Upper lobe of left lung (tissue), 6 donors: Measurements from ENCODE around the gene ASCL5. TPM values are rescaled to one million over a fixed set of nuclear protein-coding genes. Genes with fewer than 3 reads are reported as not detected.

Experiments
- ATAC-seq, 2 donors: fragments of 200-7000 bp; cut with Tn5 transposase; one replicate each; pipeline ENCODE4 v1.9.1; 2022; ENCODE audit warnings: mild to moderate bottlenecking in 2 of 2, moderate library complexity in 2 of 2; ENCODE audit not compliant: low FRiP score in 2 of 2
- DNase-seq, 2 donors: peaks; one replicate each; pipeline ENCODE4 v3.0.0-alpha.2; 2019 to 2020
- H3K27ac ChIP-seq, 4 donors: fragments of 200-600 bp; sonication (generic); one replicate each; pipeline ENCODE4 v1.5.1; 2016 to 2019
- H3K27me3 ChIP-seq, 4 donors: fragments of 200-600 bp; sonication (generic); one replicate each; pipeline ENCODE4 v1.5.1; 2017 to 2019
- H3K36me3 ChIP-seq, 4 donors: fragments of 200-600 bp; sonication (generic); one replicate each; pipeline ENCODE4 v1.5.1; 2016 to 2019
- H3K4me1 ChIP-seq, 4 donors: fragments of 200-600 bp; sonication (generic); one replicate each; pipeline ENCODE4 v1.5.1; 2018 to 2019
- H3K4me3 ChIP-seq, 4 donors: fragments of 200-600 bp; sonication (generic); one replicate each; pipeline ENCODE4 v1.5.1; 2017 to 2019; ENCODE audit warnings: mild to moderate bottlenecking in 2 of 4, moderate library complexity in 1 of 4
- H3K9me3 ChIP-seq, 4 donors: fragments of 200-600 bp; sonication (generic); one replicate each; pipeline ENCODE4 v1.5.1; 2018 to 2019
- EP300 ChIP-seq, 4 donors: sonication (generic); formaldehyde crosslinking; IDR thresholded peaks; one replicate each; pipeline ENCODE4 v1.5.1; 2017; ENCODE audit warnings: antibody characterized with exemption in 4 of 4, control low read depth in 2 of 4
- POLR2A ChIP-seq, 4 donors: fragments of 450-650 bp; IDR thresholded peaks; one replicate each; pipeline ENCODE4 v1.5.1; 2016 to 2017; ENCODE audit warnings: antibody characterized with exemption in 4 of 4, mild to moderate bottlenecking in 2 of 4
- POLR2AphosphoS5 ChIP-seq, 2 donors: sonication (generic); formaldehyde crosslinking; IDR thresholded peaks; one replicate each; pipeline ENCODE4 v1.5.1; 2017; ENCODE audit warnings: antibody characterized with exemption in 2 of 2
- WGBS, 2 donors: methylation state at CpG; one replicate each; pipeline ENCODE4 v1.1.5; 2017 to 2018; 5-methylcytosine and 5-hydroxymethylcytosine counted together
- total RNA-seq, 6 donors: library from RNA; depleted of rRNA in 4 of 6; stranded (reverse); fragments of >200 nt in 4 of 6; gene quantifications; one replicate each; pipeline versions ENCODE4 v1.1.0 to v1.2.1, GENCODE V29; 2016 to 2021
- TF ChIP-seq, protein P1 (sequence below), 6 experiments: fragments of 450-650 bp in 4 of 6; fragments of 200-600 bp in 2 of 6; sonication (generic) in 2 of 6; IDR thresholded peaks; one replicate each; pipeline ENCODE4 v1.5.1; 2016 to 2019; ENCODE audit warnings: antibody characterized with exemption in 6 of 6
- donor health status: DM: no; HTN: no; CAD: no; lungs with moderate emphysema.
- donor health status: DM: no; HTN: yes; CAD: no; lungs with severe emphysema.

The ASCL5 gene
- total RNA-seq, 6 donors from 2014 or later: not detected

DNA sequence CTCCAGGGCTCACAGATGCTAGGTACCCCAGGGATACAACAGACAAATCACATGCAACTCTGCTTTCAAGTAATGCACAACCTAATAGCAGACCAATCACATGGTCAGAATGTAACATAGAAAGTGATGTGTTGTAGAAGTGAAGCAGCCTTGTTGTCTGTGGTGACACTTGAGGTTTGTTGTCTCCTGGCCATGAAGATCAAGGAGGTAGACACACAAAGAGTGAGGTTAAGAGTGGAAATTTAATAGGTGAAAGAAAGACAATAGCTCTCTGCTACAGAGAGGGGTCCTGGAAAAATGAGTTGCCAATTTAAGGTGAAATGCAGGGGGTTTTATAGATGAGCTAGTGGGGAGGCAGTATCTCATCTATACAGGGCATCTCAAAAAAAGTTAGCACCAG, 29.8 kb upstream of the ASCL5 start:
- DNase-seq (no peak), ATAC-seq (no peak)
- Histone ChIP-seq H3K27me3 (no peaks in the 10 kb centered on the region), H3K9me3 (no peaks in the 10 kb centered on the region), H3K4me3 (no peak overlapping the region), H3K36me3 (no peaks in the 10 kb centered on the region), H3K27ac (no peak overlapping the region), H3K4me1 (peaks cover 8 to 19% (median 17%) of the 10 kb centered on the region in 4 donors)
- no peak for TF ChIP-seq EP300 (IDR thresholded peaks at IDR 0.05)
- no peak for TF ChIP-seq POLR2A (IDR thresholded peaks at IDR 0.05)
- TF ChIP-seq, protein P1, sequence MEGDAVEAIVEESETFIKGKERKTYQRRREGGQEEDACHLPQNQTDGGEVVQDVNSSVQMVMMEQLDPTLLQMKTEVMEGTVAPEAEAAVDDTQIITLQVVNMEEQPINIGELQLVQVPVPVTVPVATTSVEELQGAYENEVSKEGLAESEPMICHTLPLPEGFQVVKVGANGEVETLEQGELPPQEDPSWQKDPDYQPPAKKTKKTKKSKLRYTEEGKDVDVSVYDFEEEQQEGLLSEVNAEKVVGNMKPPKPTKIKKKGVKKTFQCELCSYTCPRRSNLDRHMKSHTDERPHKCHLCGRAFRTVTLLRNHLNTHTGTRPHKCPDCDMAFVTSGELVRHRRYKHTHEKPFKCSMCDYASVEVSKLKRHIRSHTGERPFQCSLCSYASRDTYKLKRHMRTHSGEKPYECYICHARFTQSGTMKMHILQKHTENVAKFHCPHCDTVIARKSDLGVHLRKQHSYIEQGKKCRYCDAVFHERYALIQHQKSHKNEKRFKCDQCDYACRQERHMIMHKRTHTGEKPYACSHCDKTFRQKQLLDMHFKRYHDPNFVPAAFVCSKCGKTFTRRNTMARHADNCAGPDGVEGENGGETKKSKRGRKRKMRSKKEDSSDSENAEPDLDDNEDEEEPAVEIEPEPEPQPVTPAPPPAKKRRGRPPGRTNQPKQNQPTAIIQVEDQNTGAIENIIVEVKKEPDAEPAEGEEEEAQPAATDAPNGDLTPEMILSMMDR (IDR thresholded peaks at IDR 0.05): no peak
- no peak for TF ChIP-seq POLR2AphosphoS5 (IDR thresholded peaks at IDR 0.05)

DNA sequence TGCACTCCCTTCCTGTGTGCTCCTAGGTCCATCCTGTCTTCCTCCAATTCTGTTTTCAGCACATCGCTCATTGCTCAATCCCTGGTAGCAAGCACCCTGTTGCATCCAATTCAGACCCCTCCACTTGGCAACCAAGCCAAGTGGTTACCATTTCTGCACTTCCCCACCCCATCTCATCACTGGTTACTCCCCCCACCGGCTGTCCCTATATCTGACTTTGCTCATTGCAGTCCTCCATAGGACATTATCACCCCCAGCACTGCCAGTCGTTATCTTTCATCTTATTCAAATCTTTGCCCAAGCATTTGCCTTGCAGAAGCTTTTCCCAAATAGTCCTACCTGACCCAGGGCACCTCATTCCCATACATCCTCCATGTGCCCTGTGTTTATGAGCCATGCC, 29.4 kb upstream of the ASCL5 start:
- Histone ChIP-seq H3K27me3 (no peaks in the 10 kb centered on the region), H3K4me3 (no peak overlapping the region), H3K4me1 (peaks cover 8 to 19% (median 17%) of the 10 kb centered on the region in 4 donors), H3K27ac (no peak overlapping the region), H3K36me3 (peaks cover 0 to 4% (median 0%) of the 10 kb centered on the region in 4 donors), H3K9me3 (no peaks in the 10 kb centered on the region)
- WGBS, 2 donors: 89 to 91% methylated on average over 3 of the region's 3 CpGs
- no peak for TF ChIP-seq EP300 (IDR thresholded peaks at IDR 0.05)
- no peak for TF ChIP-seq POLR2A (IDR thresholded peaks at IDR 0.05)
- TF ChIP-seq POLR2AphosphoS5 (IDR thresholded peaks at IDR 0.05): no peak
- TF ChIP-seq, protein P1 (IDR thresholded peaks at IDR 0.05): no peak
- no peak for DNase-seq
- no peak for ATAC-seq

DNA sequence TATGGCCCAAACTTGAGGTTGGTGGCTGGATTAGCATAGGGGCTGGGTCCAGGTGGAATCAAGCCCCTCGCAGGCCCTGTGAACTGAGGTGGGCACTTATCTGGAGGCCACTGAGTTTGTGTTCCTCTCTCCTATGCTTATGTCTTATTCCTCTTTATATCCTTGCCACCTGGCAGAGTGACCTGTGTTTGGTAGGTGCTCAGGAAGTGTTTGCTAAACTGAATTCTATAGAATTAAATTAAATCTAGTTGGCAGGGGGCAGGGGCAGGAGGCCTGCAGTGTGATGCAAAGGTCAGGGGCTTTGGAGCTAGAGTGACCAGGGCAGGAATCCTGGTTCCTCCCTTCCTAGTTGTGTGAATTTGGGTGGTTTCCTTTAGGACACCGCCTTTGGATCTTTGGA, 28.4 kb upstream of the ASCL5 start:
- H3K4me1 ChIP-seq: peaks cover 8 to 19% (median 17%) of the 10 kb centered on the region in 4 donors
- H3K36me3 ChIP-seq: peaks cover 0 to 12% (median 1%) of the 10 kb centered on the region in 4 donors
- H3K27ac ChIP-seq: no peak overlapping the region
- DNase-seq: no peak
- H3K9me3 ChIP-seq: no peaks in the 10 kb centered on the region
- no peaks in the 10 kb centered on the region for H3K27me3 ChIP-seq
- H3K4me3 ChIP-seq: no peak overlapping the region
- no peak for TF ChIP-seq POLR2AphosphoS5 (IDR thresholded peaks at IDR 0.05)
- no peak for TF ChIP-seq POLR2A (IDR thresholded peaks at IDR 0.05)
- TF ChIP-seq EP300 (IDR thresholded peaks at IDR 0.05): no peak
- TF ChIP-seq, protein P1 (IDR thresholded peaks at IDR 0.05): no peak
- no peak for ATAC-seq
- 89 to 92% methylated on average over 2 of the region's 2 CpGs for WGBS, 2 donors

DNA sequence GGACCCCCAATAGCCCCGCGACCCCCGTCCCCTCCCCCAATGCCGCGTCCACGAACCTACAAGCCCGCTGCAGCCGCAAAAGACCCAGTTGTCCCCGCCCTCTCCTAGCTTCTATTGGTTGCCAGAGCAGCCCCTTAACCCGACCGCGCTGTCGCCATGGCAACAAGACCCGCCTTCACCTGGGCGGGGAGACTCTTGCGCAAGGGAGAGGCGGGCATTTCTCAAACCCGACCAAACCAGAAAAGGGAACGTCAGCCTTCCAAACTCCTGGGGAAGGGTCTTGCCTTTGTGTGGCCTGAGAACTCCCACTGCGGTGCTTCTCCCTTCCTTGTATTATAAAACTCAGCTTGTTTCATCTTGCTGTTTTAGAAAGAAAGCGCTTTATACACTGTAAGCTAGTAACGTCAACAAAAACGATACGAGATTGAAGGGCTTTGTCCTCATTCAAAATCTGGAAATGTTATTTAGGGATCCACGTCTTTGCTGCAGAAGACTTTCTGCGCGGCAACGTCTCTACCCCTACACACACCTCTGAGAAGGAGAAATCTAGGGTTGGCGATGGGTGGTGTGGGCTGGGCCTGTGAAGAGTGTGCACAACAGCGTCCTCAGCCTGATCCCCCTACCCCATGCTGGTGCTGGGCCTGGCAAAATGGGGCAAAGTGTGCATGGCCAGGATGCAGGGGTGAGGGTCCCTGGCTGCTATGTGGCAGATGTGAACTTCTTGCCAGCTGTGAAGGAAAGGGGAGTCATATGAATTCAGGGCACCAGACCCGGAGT, 27.6 kb upstream of the ASCL5 start, which contains the start of gene TMEM9:
TMEM9 (minus strand) TSS at position 86 of the 777 bp plus-strand sequence. CDS start 551 bp downstream, outside the sequence.
- Histone ChIP-seq H3K27me3 (no peaks in the 10 kb centered on the region), H3K4me3 (peak within 1 kb of the TSS; percentile 69 to 95 (median 92)), H3K9me3 (no peaks in the 10 kb centered on the region), H3K36me3 (peaks cover 0 to 20% (median 1%) of the 10 kb centered on the region in 4 donors), H3K4me1 (peaks cover 8 to 19% (median 15%) of the 10 kb centered on the region in 4 donors), H3K27ac (peak within 1 kb of the TSS; percentile 60 to 86 (median 82))
- ATAC-seq (peak; percentile 91 to 98), DNase-seq (peak; percentile 97 to 98)
- no peak for TF ChIP-seq EP300 (IDR thresholded peaks at IDR 0.05)
- peak in 1 of 4 donors; percentile 47 for TF ChIP-seq POLR2A (IDR thresholded peaks at IDR 0.05)
- TF ChIP-seq POLR2AphosphoS5 (IDR thresholded peaks at IDR 0.05): peak; percentile 42 to 63
- WGBS, 2 donors: 14 to 15% methylated on average over 14 to 31 of the region's 31 CpGs

DNA sequence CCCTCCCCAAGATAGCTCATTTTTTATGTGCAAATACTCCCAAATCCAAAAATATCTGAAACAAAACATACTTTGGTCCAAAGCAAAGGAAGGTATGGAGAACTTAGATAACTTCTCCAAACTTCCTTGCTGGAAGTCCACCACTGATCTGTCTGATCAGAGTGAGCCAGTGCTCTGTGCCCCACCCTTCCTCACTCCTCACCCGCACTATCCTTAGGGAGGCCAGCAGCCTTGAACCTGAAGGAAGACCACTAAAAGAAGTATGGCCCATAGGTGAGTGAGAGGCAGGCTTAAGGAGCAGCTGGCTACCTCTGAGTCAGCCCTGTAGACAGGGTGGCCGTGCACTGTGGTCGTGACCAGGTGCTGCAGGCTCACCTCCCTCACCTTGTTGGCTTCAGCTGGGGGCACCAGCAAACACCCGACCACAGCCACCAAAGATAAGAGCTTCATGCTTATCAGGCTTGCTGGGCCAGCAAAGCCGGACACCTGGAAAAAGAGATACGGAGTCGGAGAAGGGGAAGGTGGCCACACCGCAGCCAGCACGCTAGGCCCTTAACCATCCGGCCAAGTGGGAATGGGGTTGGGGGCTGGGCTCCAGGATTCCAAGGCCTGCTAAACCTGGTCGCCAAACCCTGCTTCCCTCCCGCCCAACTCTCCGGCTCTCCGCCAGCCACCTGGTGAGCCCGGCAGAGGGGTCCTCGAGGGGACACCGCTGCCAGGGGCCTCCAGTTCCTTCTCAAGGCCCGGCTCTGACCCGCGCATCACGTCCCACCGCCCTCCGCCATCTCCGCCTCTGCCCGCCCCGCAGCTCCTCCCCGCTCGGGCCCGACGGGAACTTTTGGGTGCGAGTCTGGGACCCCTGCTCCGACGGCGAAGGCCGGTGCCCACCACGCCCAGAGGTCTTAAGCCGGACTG, 26.7 kb upstream of the ASCL5 start:
- H3K4me3 ChIP-seq: peak overlapping the region; percentile 69 to 95 (median 92)

More for the DNA sequence above, 26.7 kb upstream of the ASCL5 start:
- TF ChIP-seq POLR2AphosphoS5 (IDR thresholded peaks at IDR 0.05) (no peak), POLR2A (IDR thresholded peaks at IDR 0.05) (no peak), EP300 (IDR thresholded peaks at IDR 0.05) (no peak)
- TF ChIP-seq, protein P1 (IDR thresholded peaks at IDR 0.05): no peak
- Histone ChIP-seq H3K36me3 (peaks cover 0 to 26% (median 2%) of the 10 kb centered on the region in 4 donors), H3K27ac (peak overlapping the region; percentile 60 to 86 (median 82)), H3K9me3 (no peaks in the 10 kb centered on the region), H3K4me1 (peaks cover 8 to 19% (median 14%) of the 10 kb centered on the region in 4 donors), H3K27me3 (no peaks in the 10 kb centered on the region)
- 4 to 67% methylated on average over 1 to 37 of the region's 37 CpGs for WGBS, 2 donors
- DNase-seq (peak; percentile 30 to 46), ATAC-seq (peak; percentile 78 to 91)
